Tibial nerve (tissue), 4 donors: ENCODE results near the gene CCDC57.

Experiments
- CTCF ChIP-seq, 5 experiments: fragments of 200-600 bp in 3 of 5; fragments of 450-650 bp in 2 of 5; sonication (generic) in 3 of 5; IDR thresholded peaks; one replicate each; pipeline ENCODE4 v1.5.1; 2016 to 2019; ENCODE audit warnings: antibody characterized with exemption in 5 of 5, mild to moderate bottlenecking in 3 of 5, moderate library complexity in 2 of 5
- EP300 ChIP-seq, 2 donors: sonication (generic); formaldehyde crosslinking; IDR thresholded peaks; one replicate each; pipeline ENCODE4 v1.6.1; 2017; ENCODE audit warnings: antibody characterized with exemption in 2 of 2, mild to moderate bottlenecking in 1 of 2
- POLR2A ChIP-seq, 2 donors: fragments of 450-650 bp; IDR thresholded peaks; one replicate each; pipeline ENCODE4 v1.6.1; 2017; ENCODE audit warnings: antibody characterized with exemption in 2 of 2, mild to moderate bottlenecking in 2 of 2, moderate library complexity in 2 of 2

DNA sequence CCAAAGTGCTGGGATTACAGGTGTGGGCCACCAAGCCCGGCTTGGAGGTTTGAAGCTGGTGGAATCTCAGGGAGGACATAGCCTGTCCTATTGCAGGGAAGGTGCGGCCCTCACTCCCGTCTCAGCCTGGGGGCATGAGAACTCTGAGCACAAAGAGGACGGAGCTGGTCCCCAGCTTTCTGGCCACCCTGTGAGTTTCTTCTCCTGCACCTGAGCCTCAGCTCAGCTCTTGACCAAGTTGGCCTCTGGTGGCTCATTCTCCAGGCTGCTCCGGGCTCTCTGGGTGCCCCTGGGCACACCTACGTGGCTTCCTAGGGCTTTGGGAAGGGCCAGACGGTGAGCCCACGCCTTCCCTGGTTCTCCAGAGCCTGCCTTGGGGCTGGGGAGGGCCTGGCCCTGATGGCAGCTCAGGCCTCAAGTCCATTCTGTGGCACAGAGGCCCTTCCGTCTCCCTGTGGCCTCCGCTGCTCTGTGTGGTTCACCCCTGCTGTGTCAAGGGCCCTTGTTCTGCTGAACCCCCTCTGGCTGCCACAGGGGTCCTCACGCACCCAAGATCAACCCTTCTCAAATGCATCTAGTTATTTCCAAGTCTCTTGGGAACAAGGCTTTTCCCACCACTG, 107.7 kb downstream of the CCDC57 start:
- no peak for TF ChIP-seq CTCF (IDR thresholded peaks at IDR 0.05)
- TF ChIP-seq POLR2A (IDR thresholded peaks at IDR 0.05): no peak
- no peak for TF ChIP-seq EP300 (IDR thresholded peaks at IDR 0.05)
